ENCODE results near the gene CRB3.

CRB3 gene

DNA sequence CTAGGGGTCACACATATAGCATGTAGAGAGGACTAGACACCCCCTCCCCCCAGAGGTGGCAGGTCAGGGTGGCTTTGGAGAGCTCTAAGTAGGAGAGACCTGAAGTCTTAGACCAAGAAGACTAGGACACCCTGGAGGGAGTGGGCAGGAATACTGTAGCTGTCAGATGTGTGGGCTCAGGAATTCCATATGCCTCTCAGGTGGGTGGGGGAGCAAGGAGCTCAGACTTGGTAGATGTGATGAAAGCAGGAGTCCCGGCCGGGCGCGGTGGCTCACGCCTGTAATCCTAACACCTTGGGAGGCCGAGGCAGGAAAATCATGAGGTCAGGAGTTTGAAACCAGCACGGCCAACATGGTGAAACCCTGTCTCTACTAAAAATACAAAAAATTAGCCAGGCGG is 1.6 kb downstream of the CRB3 start:
- no peak for DNase-seq (ENCODE audit: low read depth, low spot score)
- in situ Hi-C loops (cut with HindIII; ENCODE audit: low sequenced_read_pairs), result no loop called here
- TF ChIP-seq, protein P1, sequence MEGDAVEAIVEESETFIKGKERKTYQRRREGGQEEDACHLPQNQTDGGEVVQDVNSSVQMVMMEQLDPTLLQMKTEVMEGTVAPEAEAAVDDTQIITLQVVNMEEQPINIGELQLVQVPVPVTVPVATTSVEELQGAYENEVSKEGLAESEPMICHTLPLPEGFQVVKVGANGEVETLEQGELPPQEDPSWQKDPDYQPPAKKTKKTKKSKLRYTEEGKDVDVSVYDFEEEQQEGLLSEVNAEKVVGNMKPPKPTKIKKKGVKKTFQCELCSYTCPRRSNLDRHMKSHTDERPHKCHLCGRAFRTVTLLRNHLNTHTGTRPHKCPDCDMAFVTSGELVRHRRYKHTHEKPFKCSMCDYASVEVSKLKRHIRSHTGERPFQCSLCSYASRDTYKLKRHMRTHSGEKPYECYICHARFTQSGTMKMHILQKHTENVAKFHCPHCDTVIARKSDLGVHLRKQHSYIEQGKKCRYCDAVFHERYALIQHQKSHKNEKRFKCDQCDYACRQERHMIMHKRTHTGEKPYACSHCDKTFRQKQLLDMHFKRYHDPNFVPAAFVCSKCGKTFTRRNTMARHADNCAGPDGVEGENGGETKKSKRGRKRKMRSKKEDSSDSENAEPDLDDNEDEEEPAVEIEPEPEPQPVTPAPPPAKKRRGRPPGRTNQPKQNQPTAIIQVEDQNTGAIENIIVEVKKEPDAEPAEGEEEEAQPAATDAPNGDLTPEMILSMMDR (IDR thresholded peaks at IDR 0.05; ENCODE audit: low read depth, low read length), result no peak
- H3K4me3 ChIP-seq (ENCODE audit: low read depth, low read length), result no peak overlapping the region

DNA sequence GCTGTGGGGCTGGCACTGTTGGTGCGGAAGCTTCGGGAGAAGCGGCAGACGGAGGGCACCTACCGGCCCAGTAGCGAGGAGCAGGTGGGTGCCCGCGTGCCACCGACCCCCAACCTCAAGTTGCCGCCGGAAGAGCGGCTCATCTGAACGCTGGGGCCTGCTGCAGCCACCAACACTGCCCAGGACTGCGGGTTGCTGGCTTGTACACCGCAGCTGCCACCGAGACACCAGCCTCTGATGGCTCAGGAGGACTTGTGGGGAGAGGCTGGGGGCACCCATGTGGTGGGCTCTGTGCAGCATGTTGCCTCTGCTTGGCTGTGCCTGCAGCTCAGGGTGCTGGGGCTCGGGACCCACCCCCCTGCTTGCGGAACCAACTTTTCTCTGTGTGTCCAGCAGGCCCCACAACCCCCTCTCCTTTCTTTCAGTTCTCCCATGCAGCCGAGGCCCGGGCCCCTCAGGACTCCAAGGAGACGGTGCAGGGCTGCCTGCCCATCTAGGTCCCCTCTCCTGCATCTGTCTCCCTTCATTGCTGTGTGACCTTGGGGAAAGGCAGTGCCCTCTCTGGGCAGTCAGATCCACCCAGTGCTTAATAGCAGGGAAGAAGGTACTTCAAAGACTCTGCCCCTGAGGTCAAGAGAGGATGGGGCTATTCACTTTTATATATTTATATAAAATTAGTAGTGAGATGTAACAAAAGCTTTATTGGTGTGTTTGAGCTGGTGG is 2.6 kb downstream of the CRB3 start:
- DNase-seq (ENCODE audit: low read depth, low spot score), result no peak
- in situ Hi-C loops (cut with HindIII; ENCODE audit: low sequenced_read_pairs), result no loop called here
- TF ChIP-seq, protein P1 (IDR thresholded peaks at IDR 0.05; ENCODE audit: low read depth, low read length), result no peak
- H3K4me3 ChIP-seq (ENCODE audit: low read depth, low read length), result no peak overlapping the region

DNA sequence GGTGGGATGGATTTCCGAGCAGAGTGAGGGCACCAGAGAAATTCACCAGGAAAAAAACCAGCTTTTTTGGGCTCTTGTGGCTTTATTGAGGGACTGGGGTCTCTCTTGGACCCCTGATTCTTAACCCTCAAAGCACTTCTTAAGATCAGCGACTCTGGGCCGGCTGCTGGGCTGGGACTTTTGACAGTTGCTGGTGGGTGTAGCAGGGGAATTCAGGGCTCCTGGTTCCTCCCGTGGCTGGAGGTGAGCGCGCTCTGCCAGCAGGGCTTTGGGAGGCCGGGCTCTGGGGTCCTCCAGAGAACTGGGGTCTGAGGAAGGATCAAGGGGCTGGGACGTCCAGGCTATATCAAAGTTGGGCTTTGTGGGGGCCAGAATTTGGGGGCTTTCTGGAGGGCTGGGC is 3.3 kb downstream of the CRB3 start:
- H3K4me3 ChIP-seq (ENCODE audit: low read depth, low read length), result no peak overlapping the region
- TF ChIP-seq, protein P1 (IDR thresholded peaks at IDR 0.05; ENCODE audit: low read depth, low read length), result no peak
- in situ Hi-C loops (cut with HindIII; ENCODE audit: low sequenced_read_pairs), result no loop called here
- DNase-seq (ENCODE audit: low read depth, low spot score), result no peak

DNA sequence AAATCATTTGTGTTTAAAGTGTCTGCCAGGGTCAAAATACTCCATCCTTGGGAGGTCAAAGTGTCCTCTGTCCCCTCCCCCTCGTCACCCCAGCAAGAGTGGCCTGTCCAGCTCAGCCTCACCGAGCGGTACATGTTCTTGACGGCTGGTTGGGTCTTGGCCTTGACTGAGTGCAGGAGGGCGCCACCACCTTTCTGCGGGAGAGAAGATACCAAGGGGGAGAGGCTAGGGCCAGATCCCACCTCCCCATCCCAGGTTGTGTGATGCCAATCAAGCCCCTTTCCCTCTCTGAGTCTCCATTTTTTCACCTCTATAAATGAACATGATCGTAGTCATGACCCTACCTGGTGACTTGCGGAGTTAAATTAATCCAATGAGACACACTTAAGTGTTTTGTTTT is 6.1 kb downstream of the CRB3 start:
- in situ Hi-C loops (cut with HindIII; ENCODE audit: low sequenced_read_pairs), result no loop called here
- no peak for DNase-seq (ENCODE audit: low read depth, low spot score)
- no peak overlapping the region for H3K4me3 ChIP-seq (ENCODE audit: low read depth, low read length)
- TF ChIP-seq, protein P1 (IDR thresholded peaks at IDR 0.05; ENCODE audit: low read depth, low read length), result no peak

DNA sequence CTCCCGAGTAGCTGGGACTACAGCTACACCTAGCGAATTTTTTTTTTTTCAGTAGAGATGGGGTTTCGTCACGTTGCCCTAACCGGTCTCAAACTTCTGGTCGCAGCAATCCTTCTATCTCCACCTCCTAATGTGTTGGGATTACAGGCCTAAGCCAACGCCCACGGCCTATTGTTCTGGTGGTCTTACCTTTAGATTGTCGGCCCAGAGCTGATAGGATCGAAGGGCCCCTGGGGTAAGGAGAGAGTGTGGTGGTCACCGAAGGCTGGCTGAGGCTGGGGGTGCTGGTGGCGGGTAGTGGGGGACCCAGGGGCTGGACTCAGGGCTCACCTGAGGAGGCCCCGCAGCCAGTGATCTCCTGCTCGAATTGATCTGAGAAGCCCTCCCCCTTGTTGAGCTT is 7.0 kb downstream of the CRB3 start:
- TF ChIP-seq, protein P1 (IDR thresholded peaks at IDR 0.05; ENCODE audit: low read depth, low read length), result no peak
- in situ Hi-C loops (cut with HindIII; ENCODE audit: low sequenced_read_pairs), result no loop called here
- no peak overlapping the region for H3K4me3 ChIP-seq (ENCODE audit: low read depth, low read length)
- no peak for DNase-seq (ENCODE audit: low read depth, low spot score)

DNA sequence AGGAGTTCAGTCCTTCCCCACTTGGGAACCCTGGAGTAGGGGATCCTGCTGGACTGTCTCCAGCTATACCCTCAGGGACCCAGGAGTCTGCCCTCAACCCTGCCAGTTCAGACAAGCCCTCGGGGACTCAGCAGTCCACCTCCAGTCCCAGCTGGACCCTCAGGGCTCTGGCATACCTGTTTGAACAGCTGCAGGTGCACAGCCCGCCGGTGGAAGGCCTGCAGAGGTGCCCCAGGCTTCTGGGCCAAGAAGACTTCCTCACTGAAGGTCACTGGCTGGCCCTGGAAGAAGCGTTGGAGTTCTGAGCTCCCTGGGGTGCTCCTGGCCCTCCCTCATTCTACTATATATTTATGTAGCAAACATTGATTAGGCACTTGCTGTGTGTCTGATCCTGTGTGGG is 8.6 kb downstream of the CRB3 start:
- H3K4me3 ChIP-seq (ENCODE audit: low read depth, low read length), result no peak overlapping the region
- in situ Hi-C loops (cut with HindIII; ENCODE audit: low sequenced_read_pairs), result no loop called here
- TF ChIP-seq, protein P1 (IDR thresholded peaks at IDR 0.05; ENCODE audit: low read depth, low read length), result no peak
- DNase-seq (ENCODE audit: low read depth, low spot score), result no peak
